KMS-11 (cell line): ENCODE data around the gene FAM216A.
"Not testable (repeated sequence)": the region's sequence is repeated elsewhere in the genome, so short reads cannot be mapped to it uniquely, and the experiment has no call there.

Experiments
- H2AFZ ChIP-seq: fragments of 200-600 bp; sonication (generic); 2 replicates; pipeline ENCODE4 v1.6.1; 2016; ENCODE audit warnings: antibody characterized with exemption, mixed run types, low read depth
- H3K27ac ChIP-seq: fragments of 200-600 bp; sonication (generic); 2 replicates; pipeline ENCODE4 v1.6.1; 2016; ENCODE audit warnings: mild to moderate bottlenecking, mixed run types
- H3K27me3 ChIP-seq: fragments of 200-600 bp; sonication (generic); 2 replicates; pipeline ENCODE4 v1.6.1; 2017; ENCODE audit warnings: mild to moderate bottlenecking, low read depth, mixed run types, moderate library complexity; ENCODE audit not compliant: insufficient read depth
- H3K36me3 ChIP-seq: fragments of 200-600 bp; sonication (generic); 2 replicates; pipeline ENCODE4 v1.6.1; 2017; ENCODE audit warnings: mild to moderate bottlenecking, mixed run types; ENCODE audit not compliant: insufficient read depth
- H3K4me1 ChIP-seq: fragments of 200-600 bp; sonication (generic); 2 replicates; pipeline ENCODE4 v1.6.1; 2016; ENCODE audit warnings: mild to moderate bottlenecking, low read depth, mixed run types; ENCODE audit not compliant: poor library complexity, severe bottlenecking
- H3K4me2 ChIP-seq: fragments of 200-600 bp; sonication (generic); 2 replicates; pipeline ENCODE4 v1.7.0; 2016; ENCODE audit warnings: mild to moderate bottlenecking, mixed run types
- H3K4me3 ChIP-seq: fragments of 200-600 bp; sonication (generic); IDR thresholded peaks from 2 replicates; pipeline ENCODE4 v1.6.1; 2017; ENCODE audit warnings: low read depth, low read length, mixed read lengths; ENCODE audit not compliant: insufficient read depth
- H3K79me2 ChIP-seq: fragments of 200-600 bp; sonication (generic); 2 replicates; pipeline ENCODE4 v1.6.1; 2016; ENCODE audit warnings: low read depth, mixed run types; ENCODE audit not compliant: insufficient read depth
- H3K9ac ChIP-seq: fragments of 200-600 bp; sonication (generic); 2 replicates; pipeline ENCODE4 v1.6.1; 2016; ENCODE audit warnings: mild to moderate bottlenecking, mixed run types
- H4K20me1 ChIP-seq: fragments of 200-600 bp; sonication (generic); 2 replicates; pipeline ENCODE4 v1.6.1; 2016; ENCODE audit warnings: mild to moderate bottlenecking, mixed run types; ENCODE audit not compliant: insufficient read depth
- CTCF ChIP-seq: fragments of 200-600 bp; sonication (generic); conservative IDR thresholded peaks from 2 replicates; pipeline ENCODE4 v1.6.1; 2017; ENCODE audit warnings: low read depth, mild to moderate bottlenecking, antibody characterized with exemption, low read length, moderate library complexity, mixed read lengths

Gene FAM216A

GRCh38 chr12:110424237-110424636, 44.4 kb upstream of the FAM216A start:
- Histone ChIP-seq H3K9ac (no peak overlapping the region), H3K4me3 (no peak overlapping the region), H3K36me3 (no peaks in the 10 kb centered on the region), H3K27ac (no peak overlapping the region), H2AFZ (no peak overlapping the region), H3K4me2 (no peak overlapping the region), H4K20me1 (no peaks in the 10 kb centered on the region), H3K79me2 (no peaks in the 10 kb centered on the region), H3K4me1 (no peaks in the 10 kb centered on the region), H3K27me3 (no peaks in the 10 kb centered on the region)
- no peak for TF ChIP-seq CTCF

DNA sequence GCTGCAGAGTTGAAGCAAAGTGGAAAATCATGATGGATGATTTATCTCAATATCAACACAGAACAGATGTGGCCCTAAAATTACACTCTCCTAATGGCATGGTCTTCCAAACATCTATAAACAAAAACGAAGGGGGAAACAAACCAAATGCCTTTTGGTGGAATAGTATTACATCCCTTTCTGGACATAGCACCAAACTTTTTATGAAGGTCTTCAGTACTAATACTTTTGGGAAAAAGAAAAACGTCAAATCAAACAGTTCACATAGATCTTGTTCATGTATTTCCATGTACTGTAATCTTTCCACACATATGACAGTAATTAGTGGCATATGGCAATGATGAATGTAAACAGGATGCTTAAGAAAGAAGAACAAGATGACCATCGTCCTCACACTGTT, 42.2 kb upstream of the FAM216A start:
- Histone ChIP-seq H3K4me3 (no peak overlapping the region), H3K4me1 (peaks cover 4% of the 10 kb centered on the region), H4K20me1 (no peaks in the 10 kb centered on the region), H3K27me3 (no peaks in the 10 kb centered on the region), H3K4me2 (no peak overlapping the region), H3K9ac (no peak overlapping the region), H3K79me2 (no peaks in the 10 kb centered on the region), H3K27ac (no peak overlapping the region), H3K36me3 (no peaks in the 10 kb centered on the region), H2AFZ (no peak overlapping the region)
- no peak for TF ChIP-seq CTCF

- H3K36me3 ChIP-seq, H4K20me1 ChIP-seq, H3K4me1 ChIP-seq, H3K27ac ChIP-seq, H2AFZ ChIP-seq, H3K4me3 ChIP-seq, H3K4me2 ChIP-seq, H3K79me2 ChIP-seq, H3K27me3 ChIP-seq, H3K9ac ChIP-seq: not testable (repeated sequence)
Observed at GRCh38 chr12:110429676-110430075, 39.0 kb upstream of the FAM216A start.

DNA sequence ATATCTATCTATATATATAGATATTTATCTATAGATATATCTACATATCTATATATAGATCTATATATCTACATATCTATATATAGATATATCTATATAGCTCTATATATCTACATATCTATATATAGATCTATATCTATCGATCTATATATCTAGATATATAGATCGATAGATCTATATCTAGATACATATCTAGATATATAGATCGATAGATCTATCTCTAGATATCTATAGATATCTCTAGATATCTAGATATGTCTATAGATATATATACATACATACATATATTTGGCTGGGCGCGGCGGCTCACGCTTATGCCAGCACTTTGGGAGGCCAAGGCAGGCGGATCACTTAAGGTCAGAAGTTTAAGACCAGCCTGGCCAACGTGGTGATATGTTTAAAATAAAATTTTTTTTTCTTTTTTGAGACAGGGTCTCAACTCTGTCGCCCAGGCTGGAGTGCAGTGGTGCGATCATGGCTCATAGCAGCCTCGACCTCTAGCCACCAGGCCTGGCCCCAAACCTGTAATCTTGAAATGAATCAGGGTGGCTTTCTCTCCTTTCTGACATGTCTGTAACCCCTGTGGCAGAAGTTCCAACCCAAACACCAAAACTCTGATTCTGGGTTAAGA, 36.6 kb upstream of the FAM216A start:
- H3K36me3 ChIP-seq, result no peaks in the 10 kb centered on the region
- no peaks in the 10 kb centered on the region for H3K79me2 ChIP-seq
- H3K4me2 ChIP-seq, result no peak overlapping the region
- peaks cover 4% of the 10 kb centered on the region for H3K4me1 ChIP-seq
- H2AFZ ChIP-seq, result no peak overlapping the region
- H3K4me3 ChIP-seq, result no peak overlapping the region
- no peak overlapping the region for H3K9ac ChIP-seq
- TF ChIP-seq CTCF, result no peak
- no peak overlapping the region for H3K27ac ChIP-seq
- no peaks in the 10 kb centered on the region for H3K27me3 ChIP-seq
- H4K20me1 ChIP-seq, result no peaks in the 10 kb centered on the region

DNA sequence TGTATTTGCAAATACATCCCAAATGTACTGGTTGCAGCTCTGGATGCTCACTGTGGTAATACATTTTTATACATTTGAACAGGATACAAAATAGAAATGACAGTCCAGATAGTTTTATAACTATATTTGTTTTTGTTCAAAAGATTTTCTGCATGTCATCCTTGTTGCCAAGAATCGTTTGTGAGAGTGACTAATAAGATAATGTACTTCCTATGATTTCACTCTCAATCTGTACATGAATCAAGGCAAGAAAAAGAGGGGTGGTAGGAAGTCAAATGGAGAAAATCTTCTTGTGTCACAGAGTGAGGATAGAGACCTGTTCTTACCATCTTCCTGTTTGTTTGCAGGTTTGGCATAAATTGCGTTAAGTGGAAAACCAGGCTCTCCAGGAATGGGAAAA, 32.4 kb upstream of the FAM216A start:
- Histone ChIP-seq H3K27ac (no peak overlapping the region), H4K20me1 (no peaks in the 10 kb centered on the region), H2AFZ (no peak overlapping the region), H3K9ac (no peak overlapping the region), H3K79me2 (no peaks in the 10 kb centered on the region), H3K4me1 (peaks cover under 1% of the 10 kb centered on the region), H3K27me3 (no peaks in the 10 kb centered on the region), H3K4me3 (no peak overlapping the region), H3K36me3 (no peaks in the 10 kb centered on the region), H3K4me2 (no peak overlapping the region)
- TF ChIP-seq CTCF, result no peak
